Measurements from ENCODE around the gene KPNA4.
A peak's percentile ranks its signal among the peaks of the same experiment; 100 is the strongest.

The KPNA4 gene

GRCh38 chr3:160501325-160501724 lies 64.0 kb downstream of the KPNA4 start:
- no peak for ATAC-seq
- TF ChIP-seq ISL1 (CRISPR knock-in tag; IDR thresholded peaks at IDR 0.05) = no peak
- no peak for TF ChIP-seq ZC3H10 (CRISPR knock-in tag; IDR thresholded peaks at IDR 0.05)

GRCh38 chr3:160498202-160498601 lies 67.2 kb downstream of the KPNA4 start:
- no peak for ATAC-seq
- TF ChIP-seq TOX (CRISPR knock-in tag; IDR thresholded peaks at IDR 0.05; ENCODE audit: borderline replicate concordance) (no peak), CSDC2 (CRISPR knock-in tag; IDR thresholded peaks at IDR 0.05) (no peak), ZFP30 (CRISPR knock-in tag; IDR thresholded peaks at IDR 0.05) (no peak), ZC3H10 (CRISPR knock-in tag; IDR thresholded peaks at IDR 0.05) (no peak), SNAI2 (CRISPR knock-in tag; IDR thresholded peaks at IDR 0.05) (no peak), ZFP3 (CRISPR knock-in tag; IDR thresholded peaks at IDR 0.05) (no peak), ZNF70 (CRISPR knock-in tag; IDR thresholded peaks at IDR 0.05) (no peak), ZNF8 (CRISPR knock-in tag; IDR thresholded peaks at IDR 0.05) (no peak), RARB (CRISPR knock-in tag; IDR thresholded peaks at IDR 0.05) (no peak)
- TF ChIP-seq, protein P1, sequence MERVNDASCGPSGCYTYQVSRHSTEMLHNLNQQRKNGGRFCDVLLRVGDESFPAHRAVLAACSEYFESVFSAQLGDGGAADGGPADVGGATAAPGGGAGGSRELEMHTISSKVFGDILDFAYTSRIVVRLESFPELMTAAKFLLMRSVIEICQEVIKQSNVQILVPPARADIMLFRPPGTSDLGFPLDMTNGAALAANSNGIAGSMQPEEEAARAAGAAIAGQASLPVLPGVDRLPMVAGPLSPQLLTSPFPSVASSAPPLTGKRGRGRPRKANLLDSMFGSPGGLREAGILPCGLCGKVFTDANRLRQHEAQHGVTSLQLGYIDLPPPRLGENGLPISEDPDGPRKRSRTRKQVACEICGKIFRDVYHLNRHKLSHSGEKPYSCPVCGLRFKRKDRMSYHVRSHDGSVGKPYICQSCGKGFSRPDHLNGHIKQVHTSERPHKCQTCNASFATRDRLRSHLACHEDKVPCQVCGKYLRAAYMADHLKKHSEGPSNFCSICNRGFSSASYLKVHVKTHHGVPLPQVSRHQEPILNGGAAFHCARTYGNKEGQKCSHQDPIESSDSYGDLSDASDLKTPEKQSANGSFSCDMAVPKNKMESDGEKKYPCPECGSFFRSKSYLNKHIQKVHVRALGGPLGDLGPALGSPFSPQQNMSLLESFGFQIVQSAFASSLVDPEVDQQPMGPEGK (CRISPR knock-in tag; IDR thresholded peaks at IDR 0.05; ENCODE audit: borderline replicate concordance) = no peak

GRCh38 chr3:160490166-160490565 lies 75.2 kb downstream of the KPNA4 start:
- no peak for ATAC-seq
- TF ChIP-seq TCF4 (CRISPR knock-in tag; IDR thresholded peaks at IDR 0.05; ENCODE audit: borderline replicate concordance) = no peak
- no peak for TF ChIP-seq ISL1 (CRISPR knock-in tag; IDR thresholded peaks at IDR 0.05)
- TF ChIP-seq ZNF70 (CRISPR knock-in tag; IDR thresholded peaks at IDR 0.05) = no peak
- TF ChIP-seq ZC3H10 (CRISPR knock-in tag; IDR thresholded peaks at IDR 0.05) = no peak
- no peak for TF ChIP-seq TOX (CRISPR knock-in tag; IDR thresholded peaks at IDR 0.05; ENCODE audit: borderline replicate concordance)
- TF ChIP-seq, protein P2, sequence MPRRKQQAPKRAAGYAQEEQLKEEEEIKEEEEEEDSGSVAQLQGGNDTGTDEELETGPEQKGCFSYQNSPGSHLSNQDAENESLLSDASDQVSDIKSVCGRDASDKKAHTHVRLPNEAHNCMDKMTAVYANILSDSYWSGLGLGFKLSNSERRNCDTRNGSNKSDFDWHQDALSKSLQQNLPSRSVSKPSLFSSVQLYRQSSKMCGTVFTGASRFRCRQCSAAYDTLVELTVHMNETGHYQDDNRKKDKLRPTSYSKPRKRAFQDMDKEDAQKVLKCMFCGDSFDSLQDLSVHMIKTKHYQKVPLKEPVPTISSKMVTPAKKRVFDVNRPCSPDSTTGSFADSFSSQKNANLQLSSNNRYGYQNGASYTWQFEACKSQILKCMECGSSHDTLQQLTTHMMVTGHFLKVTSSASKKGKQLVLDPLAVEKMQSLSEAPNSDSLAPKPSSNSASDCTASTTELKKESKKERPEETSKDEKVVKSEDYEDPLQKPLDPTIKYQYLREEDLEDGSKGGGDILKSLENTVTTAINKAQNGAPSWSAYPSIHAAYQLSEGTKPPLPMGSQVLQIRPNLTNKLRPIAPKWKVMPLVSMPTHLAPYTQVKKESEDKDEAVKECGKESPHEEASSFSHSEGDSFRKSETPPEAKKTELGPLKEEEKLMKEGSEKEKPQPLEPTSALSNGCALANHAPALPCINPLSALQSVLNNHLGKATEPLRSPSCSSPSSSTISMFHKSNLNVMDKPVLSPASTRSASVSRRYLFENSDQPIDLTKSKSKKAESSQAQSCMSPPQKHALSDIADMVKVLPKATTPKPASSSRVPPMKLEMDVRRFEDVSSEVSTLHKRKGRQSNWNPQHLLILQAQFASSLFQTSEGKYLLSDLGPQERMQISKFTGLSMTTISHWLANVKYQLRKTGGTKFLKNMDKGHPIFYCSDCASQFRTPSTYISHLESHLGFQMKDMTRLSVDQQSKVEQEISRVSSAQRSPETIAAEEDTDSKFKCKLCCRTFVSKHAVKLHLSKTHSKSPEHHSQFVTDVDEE (CRISPR knock-in tag; IDR thresholded peaks at IDR 0.05) = no peak
- TF ChIP-seq GLIS3 (CRISPR knock-in tag; IDR thresholded peaks at IDR 0.05) = no peak
- TF ChIP-seq PPARA (CRISPR knock-in tag; IDR thresholded peaks at IDR 0.05; ENCODE audit: borderline replicate concordance) = no peak
- no peak for TF ChIP-seq CSDC2 (CRISPR knock-in tag; IDR thresholded peaks at IDR 0.05)

- ATAC-seq = peak; percentile 18; the same call in 2 of the 3 replicates
- TF ChIP-seq ARNTL (CRISPR knock-in tag; IDR thresholded peaks at IDR 0.05; ENCODE audit: borderline replicate concordance, low read depth) (no peak), RARB (CRISPR knock-in tag; IDR thresholded peaks at IDR 0.05) (no peak), BACH2 (CRISPR knock-in tag; IDR thresholded peaks at IDR 0.05; ENCODE audit: borderline replicate concordance) (no peak), TOX (CRISPR knock-in tag; IDR thresholded peaks at IDR 0.05; ENCODE audit: borderline replicate concordance) (no peak), PPARA (CRISPR knock-in tag; IDR thresholded peaks at IDR 0.05; ENCODE audit: borderline replicate concordance) (no peak), ZNF565 (CRISPR knock-in tag; conservative IDR thresholded peaks at IDR 0.05; ENCODE audit: low read depth) (no peak)
- TF ChIP-seq, protein P3, sequence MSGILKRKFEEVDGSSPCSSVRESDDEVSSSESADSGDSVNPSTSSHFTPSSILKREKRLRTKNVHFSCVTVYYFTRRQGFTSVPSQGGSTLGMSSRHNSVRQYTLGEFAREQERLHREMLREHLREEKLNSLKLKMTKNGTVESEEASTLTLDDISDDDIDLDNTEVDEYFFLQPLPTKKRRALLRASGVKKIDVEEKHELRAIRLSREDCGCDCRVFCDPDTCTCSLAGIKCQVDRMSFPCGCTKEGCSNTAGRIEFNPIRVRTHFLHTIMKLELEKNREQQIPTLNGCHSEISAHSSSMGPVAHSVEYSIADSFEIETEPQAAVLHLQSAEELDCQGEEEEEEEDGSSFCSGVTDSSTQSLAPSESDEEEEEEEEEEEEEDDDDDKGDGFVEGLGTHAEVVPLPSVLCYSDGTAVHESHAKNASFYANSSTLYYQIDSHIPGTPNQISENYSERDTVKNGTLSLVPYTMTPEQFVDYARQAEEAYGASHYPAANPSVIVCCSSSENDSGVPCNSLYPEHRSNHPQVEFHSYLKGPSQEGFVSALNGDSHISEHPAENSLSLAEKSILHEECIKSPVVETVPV (CRISPR knock-in tag; IDR thresholded peaks at IDR 0.05) = no peak
- TF ChIP-seq, protein P1 (CRISPR knock-in tag; IDR thresholded peaks at IDR 0.05; ENCODE audit: borderline replicate concordance) = no peak
- TF ChIP-seq, protein P2 (CRISPR knock-in tag; IDR thresholded peaks at IDR 0.05) = no peak
These were observed 78.9 kb downstream of the KPNA4 start for GRCh38 chr3:160486459-160486869.

Measured in SK-N-SH treated with all-trans-retinoic acid at 6 μM for 48 hours (cell line).